Measurements from ENCODE around the gene LMBRD1. TPM values are rescaled to one million over a fixed set of nuclear protein-coding genes. Genes with fewer than 3 reads are reported as not detected.
A peak's percentile ranks its signal among the peaks of the same experiment; 100 is the strongest.

The LMBRD1 gene
- total RNA-seq, 1 experiment from 2014 or later: 17.0 TPM

DNA sequence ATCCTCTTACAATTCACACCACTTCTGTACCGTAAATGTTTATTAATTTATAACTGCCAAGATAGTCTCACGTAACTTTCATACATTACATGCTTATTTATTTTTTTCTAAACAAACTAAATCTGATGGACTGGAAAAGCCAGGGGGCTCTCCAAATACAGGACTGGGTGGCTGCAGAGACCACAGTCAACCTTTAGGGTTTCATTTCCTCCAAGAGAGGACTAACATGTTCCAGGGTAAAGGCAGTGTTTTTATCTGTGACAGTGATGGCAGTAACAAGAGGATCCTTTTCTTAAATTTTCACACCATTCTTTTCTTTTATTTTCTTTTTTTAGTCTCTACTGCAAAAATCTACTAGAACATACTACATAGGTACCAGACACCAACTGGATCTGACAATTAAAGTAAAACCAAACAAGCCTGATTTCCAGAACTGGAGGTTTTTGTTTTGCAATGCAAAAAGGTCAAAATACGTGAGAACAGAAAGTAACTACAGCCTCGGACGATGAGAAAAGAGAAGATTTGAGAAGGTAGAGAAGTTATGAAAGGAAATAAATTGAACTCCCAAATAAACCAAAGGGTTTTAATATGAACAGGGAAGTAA, 1.2 kb downstream of the LMBRD1 start:
- H3K9me3 ChIP-seq (ENCODE audit: control insufficient read depth, low read depth, low read length): no peaks in the 10 kb centered on the region
- DNase-seq: no peak
- H3K4me2 ChIP-seq (ENCODE audit: insufficient read depth, insufficient read length, low read length): peak overlapping the region; percentile 36
- no peak overlapping the region for H2BK120ac ChIP-seq (ENCODE audit: low read depth, low read length, poor library complexity, severe bottlenecking)
- no peaks in the 10 kb centered on the region for H3K23me2 ChIP-seq (ENCODE audit: insufficient read length, low read depth, low read length, poor library complexity, severe bottlenecking)
- Mint-ChIP-seq H3K27me3 (ENCODE audit: low read depth) (no peaks in the 10 kb centered on the region), H3K27ac (peak overlapping the region; percentile 98 to 99 (median 99); a peak in 6 of 7 replicates), H3K36me3 (ENCODE audit: insufficient read depth in 1 of 3, low read depth in 3 of 3) (no peaks in the 10 kb centered on the region; a peak in 2 of 7 replicates), H3K4me3 (peak overlapping the region; percentile 91 to 96), H3K4me1 (peaks cover 31 to 34% of the 10 kb centered on the region in 2 experiments), H3K9me3 (no peaks in the 10 kb centered on the region; a peak in 2 of 5 replicates)
- WGBS (ENCODE audit: extremely low coverage, insufficient read length, low lambda C conversion rate): 100% methylated on average over 2 of the region's 5 CpGs
- no peaks in the 10 kb centered on the region for H3K27me3 ChIP-seq (ENCODE audit: insufficient read depth, low read length)
- no peak overlapping the region for H3K14ac ChIP-seq (ENCODE audit: insufficient read depth, low read length)
- no peak overlapping the region for H4K8ac ChIP-seq (replicated peaks; ENCODE audit: insufficient read length, low read depth, low read length)
- H3K79me1 ChIP-seq (ENCODE audit: insufficient read depth, low read depth, low read length, poor library complexity, severe bottlenecking): no peaks in the 10 kb centered on the region
- H2AK5ac ChIP-seq (ENCODE audit: insufficient read length, low read length): no peak overlapping the region
- H3T11ph ChIP-seq (ENCODE audit: low read length): no peak overlapping the region
- H3K56ac ChIP-seq (ENCODE audit: insufficient read length, low read depth, low read length): no peak overlapping the region
- no peak overlapping the region for H3K27ac ChIP-seq (ENCODE audit: insufficient read length, low read depth, low read length)
- H3K4me1 ChIP-seq (ENCODE audit: insufficient read depth, low read length): peaks cover 4% of the 10 kb centered on the region; the same call in 1 of the 2 replicates
- no peak overlapping the region for H2BK15ac ChIP-seq (ENCODE audit: low read depth, low read length)
- H2AFZ ChIP-seq (ENCODE audit: low read length): no peak overlapping the region
- no peak overlapping the region for H4K91ac ChIP-seq (ENCODE audit: insufficient read length, low read depth, low read length)
- H4K20me1 ChIP-seq (ENCODE audit: control insufficient read depth, insufficient read depth, insufficient read length): no peaks in the 10 kb centered on the region
- H3K23ac ChIP-seq (ENCODE audit: insufficient read length, low read depth, low read length): no peak overlapping the region
- no peak overlapping the region for H3K9ac ChIP-seq (ENCODE audit: extremely low read depth, insufficient read length, low read length)
- H4K5ac ChIP-seq (ENCODE audit: insufficient read length, low read depth, low read length): no peak overlapping the region
- H3K18ac ChIP-seq (ENCODE audit: insufficient read length, low read depth, low read length): no peak overlapping the region
- H2BK5ac ChIP-seq (ENCODE audit: insufficient read length, low read length): no peak overlapping the region
- no peaks in the 10 kb centered on the region; the same call in 1 of the 2 replicates for H3K79me2 ChIP-seq (ENCODE audit: insufficient read depth, low read length)
- no peak overlapping the region for H2BK20ac ChIP-seq (ENCODE audit: low read depth, low read length, poor library complexity, severe bottlenecking)
- TF ChIP-seq, protein P1, sequence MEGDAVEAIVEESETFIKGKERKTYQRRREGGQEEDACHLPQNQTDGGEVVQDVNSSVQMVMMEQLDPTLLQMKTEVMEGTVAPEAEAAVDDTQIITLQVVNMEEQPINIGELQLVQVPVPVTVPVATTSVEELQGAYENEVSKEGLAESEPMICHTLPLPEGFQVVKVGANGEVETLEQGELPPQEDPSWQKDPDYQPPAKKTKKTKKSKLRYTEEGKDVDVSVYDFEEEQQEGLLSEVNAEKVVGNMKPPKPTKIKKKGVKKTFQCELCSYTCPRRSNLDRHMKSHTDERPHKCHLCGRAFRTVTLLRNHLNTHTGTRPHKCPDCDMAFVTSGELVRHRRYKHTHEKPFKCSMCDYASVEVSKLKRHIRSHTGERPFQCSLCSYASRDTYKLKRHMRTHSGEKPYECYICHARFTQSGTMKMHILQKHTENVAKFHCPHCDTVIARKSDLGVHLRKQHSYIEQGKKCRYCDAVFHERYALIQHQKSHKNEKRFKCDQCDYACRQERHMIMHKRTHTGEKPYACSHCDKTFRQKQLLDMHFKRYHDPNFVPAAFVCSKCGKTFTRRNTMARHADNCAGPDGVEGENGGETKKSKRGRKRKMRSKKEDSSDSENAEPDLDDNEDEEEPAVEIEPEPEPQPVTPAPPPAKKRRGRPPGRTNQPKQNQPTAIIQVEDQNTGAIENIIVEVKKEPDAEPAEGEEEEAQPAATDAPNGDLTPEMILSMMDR (conservative IDR thresholded peaks at IDR 0.05): no peak; the same call in 2 of the 3 replicates
- no peak overlapping the region for H3K4ac ChIP-seq (ENCODE audit: low read depth, low read length)
- H2BK12ac ChIP-seq (ENCODE audit: insufficient read length, low read depth, low read length): no peak overlapping the region

All from H9 (cell line).